Endothelial cell (in vitro differentiated cells): ENCODE measurements around the gene NGEF. TPM values are rescaled to one million over a fixed set of nuclear protein-coding genes. Genes with fewer than 3 reads are reported as not detected.

Experiments
- DNase-seq: peaks from one replicate; pipeline ENCODE4 v3.0.0; 2021; ENCODE audit warnings: low spot score
- H3K27ac Mint-ChIP-seq: one replicate; pipeline ENCODE4 v1.8.0; 2021; ENCODE audit warnings: mixed read lengths, inconsistent platforms; ENCODE audit not compliant: unreplicated experiment
- H3K27me3 Mint-ChIP-seq: one replicate; pipeline ENCODE4 v1.8.0; 2021; ENCODE audit warnings: mild to moderate bottlenecking, moderate library complexity, mixed read lengths, inconsistent platforms; ENCODE audit not compliant: unreplicated experiment
- H3K36me3 Mint-ChIP-seq: one replicate; pipeline ENCODE4 v1.8.0; 2021; ENCODE audit warnings: mild to moderate bottlenecking, low read depth, mixed read lengths, inconsistent platforms; ENCODE audit not compliant: unreplicated experiment
- H3K4me1 Mint-ChIP-seq: one replicate; pipeline ENCODE4 v1.8.0; 2021; ENCODE audit warnings: mild to moderate bottlenecking, mixed read lengths, inconsistent platforms; ENCODE audit not compliant: unreplicated experiment
- H3K4me3 Mint-ChIP-seq: one replicate; pipeline ENCODE4 v1.8.0; 2021; ENCODE audit warnings: mild to moderate bottlenecking, mixed read lengths, inconsistent platforms; ENCODE audit not compliant: unreplicated experiment
- H3K9me3 Mint-ChIP-seq: one replicate; pipeline ENCODE4 v1.8.0; 2021; ENCODE audit warnings: mixed read lengths, inconsistent platforms; ENCODE audit not compliant: unreplicated experiment
- CTCF ChIP-seq: fragments of 200-600 bp; sonication (generic); IDR thresholded peaks from one replicate; pipeline ENCODE4 v1.5.0; 2021; ENCODE audit warnings: antibody characterized with exemption; ENCODE audit not compliant: unreplicated experiment
- total RNA-seq: library from RNA; stranded (reverse); fragmentation: NEBNext Ultra II Directional; extraction: Animal tissue kit (Norgen Biotek cat#: 25700); gene quantifications from one replicate; pipeline ENCODE4 v1.2.1, GENCODE V29; 2021; ENCODE audit not compliant: unreplicated experiment

NGEF gene
- total RNA-seq, 1 donor from 2014 or later: 1.4 TPM

GRCh38 chr2:232892221-232892620 is 120.8 kb downstream of the NGEF start:
- H3K4me3 Mint-ChIP-seq: no peak overlapping the region
- peaks cover 3% of the 10 kb centered on the region for H3K36me3 Mint-ChIP-seq
- no peak for DNase-seq
- H3K4me1 Mint-ChIP-seq: peaks cover 12% of the 10 kb centered on the region
- H3K27me3 Mint-ChIP-seq: peaks cover 7% of the 10 kb centered on the region
- TF ChIP-seq CTCF: no peak
- H3K9me3 Mint-ChIP-seq: no peaks in the 10 kb centered on the region
- peak overlapping the region; percentile 9 for H3K27ac Mint-ChIP-seq

- H3K27ac Mint-ChIP-seq: no peak overlapping the region
- H3K4me3 Mint-ChIP-seq: no peak overlapping the region
- DNase-seq: no peak
- no peak for TF ChIP-seq CTCF
- H3K36me3 Mint-ChIP-seq: peaks cover 3% of the 10 kb centered on the region
- H3K27me3 Mint-ChIP-seq: peaks cover 7% of the 10 kb centered on the region
- H3K4me1 Mint-ChIP-seq: peaks cover 12% of the 10 kb centered on the region
- H3K9me3 Mint-ChIP-seq: no peaks in the 10 kb centered on the region
These were observed 121.4 kb downstream of the NGEF start for GRCh38 chr2:232891621-232892071.

- no peak for DNase-seq
These were observed 122.0 kb downstream of the NGEF start for GRCh38 chr2:232890896-232891601.

GRCh38 chr2:232890536-232890895 is 122.5 kb downstream of the NGEF start:
- Mint-ChIP-seq H3K27ac (no peak overlapping the region), H3K4me3 (peak overlapping the region; percentile 18), H3K36me3 (peaks cover 3% of the 10 kb centered on the region), H3K4me1 (peaks cover 12% of the 10 kb centered on the region), H3K9me3 (no peaks in the 10 kb centered on the region), H3K27me3 (peaks cover 10% of the 10 kb centered on the region)
- DNase-seq: no peak
- no peak for TF ChIP-seq CTCF

More at GRCh38 chr2:232890896-232891601, 122.0 kb downstream of the NGEF start:
- peak overlapping the region; percentile 18 for H3K4me3 Mint-ChIP-seq
- H3K9me3 Mint-ChIP-seq: no peaks in the 10 kb centered on the region
- peaks cover 12% of the 10 kb centered on the region for H3K4me1 Mint-ChIP-seq
- no peak overlapping the region for H3K27ac Mint-ChIP-seq
- H3K27me3 Mint-ChIP-seq: peaks cover 10% of the 10 kb centered on the region
- no peak for TF ChIP-seq CTCF
- H3K36me3 Mint-ChIP-seq: peaks cover 3% of the 10 kb centered on the region

- TF ChIP-seq CTCF: no peak
- Mint-ChIP-seq H3K9me3 (no peaks in the 10 kb centered on the region), H3K4me1 (peaks cover 12% of the 10 kb centered on the region), H3K27ac (no peak overlapping the region), H3K4me3 (no peak overlapping the region), H3K27me3 (peaks cover 10% of the 10 kb centered on the region), H3K36me3 (peaks cover 3% of the 10 kb centered on the region)
- no peak for DNase-seq
These were observed 123.1 kb downstream of the NGEF start for GRCh38 chr2:232889876-232890401.
